ENCODE measurements around the gene KCNK7.

DNA sequence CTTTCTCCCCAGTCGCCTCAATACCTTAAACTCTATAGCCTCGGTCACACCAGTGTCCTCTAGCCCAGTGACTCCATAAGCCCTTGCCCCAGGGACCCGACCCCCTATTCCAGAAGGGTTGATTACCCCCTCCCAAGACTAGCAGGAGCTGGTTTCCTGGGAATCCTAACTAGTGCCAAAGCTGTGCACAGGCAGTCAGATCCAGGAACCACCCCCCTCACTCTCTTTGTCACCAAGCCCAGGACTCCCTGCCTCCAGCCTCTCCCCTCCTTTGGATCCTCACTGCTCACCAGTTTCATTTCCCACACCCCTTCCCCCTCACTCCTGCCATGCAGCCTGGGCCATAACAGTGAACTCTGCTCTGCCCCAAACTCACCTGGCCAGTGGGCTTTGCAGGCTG lies 47.2 kb downstream of the KCNK7 start:
- no peak for TF ChIP-seq GATA3 (IDR thresholded peaks at IDR 0.05; ENCODE audit: low read depth, low read length)
- no peak for TF ChIP-seq GATA2 (IDR thresholded peaks at IDR 0.05; ENCODE audit: low read depth, low read length)
